Activated CD4-positive, alpha-beta T cell treated with anti-CD3 and anti-CD28 coated beads for 24 hours (primary cell): ENCODE results near the gene RNF144B.

Experiments used
- DNase-seq, 2 donors: peaks; one replicate each; pipeline ENCODE4 v3.0.0-alpha.2; 2020; ENCODE audit warnings: low read depth in 2 of 2

Gene RNF144B

GRCh38 chr6:18513253-18513798 lies 126.2 kb downstream of the RNF144B start:
- DNase-seq = no peak

- DNase-seq = no peak
These were observed 127.0 kb downstream of the RNF144B start for GRCh38 chr6:18514180-18514579.

- DNase-seq = no peak
These were observed 128.6 kb downstream of the RNF144B start for GRCh38 chr6:18515767-18516166.
